OCI-LY3 (cell line): ENCODE measurements around the gene COL4A1.

Experiments
- H2AFZ ChIP-seq: fragments of 200-600, 300-600 bp; shearing (Covaris generic); 2 replicates; pipeline ENCODE4 v1.6.0; 2014; ENCODE audit warnings: antibody characterized with exemption, low read depth, low read length
- H3K27ac ChIP-seq: fragments of 200-600, 300-600 bp; sonication (generic); 2 replicates; pipeline ENCODE4 v1.5.1; 2014; ENCODE audit warnings: mild to moderate bottlenecking, low read length, moderate library complexity, mixed read lengths
- H3K27me3 ChIP-seq: fragments of 200-600, 300-600 bp; sonication (generic); 2 replicates; pipeline ENCODE4 v1.6.1; 2014; ENCODE audit warnings: low read depth, low read length, mixed read lengths
- H3K36me3 ChIP-seq: fragments of 200-600, 300-600 bp; sonication (generic); replicated peaks from 2 replicates; pipeline ENCODE3; 2014; ENCODE audit warnings: low read depth, low read length, mixed read lengths
- H3K4me1 ChIP-seq: fragments of 300-600, 200-600 bp; sonication (generic); 2 replicates; pipeline ENCODE4 v1.6.1; 2014; ENCODE audit warnings: low read length, mixed read lengths
- H3K4me2 ChIP-seq: fragments of 200-600, 300-600 bp; sonication (generic); 2 replicates; pipeline ENCODE4 v1.6.1; 2014; ENCODE audit warnings: low read length, mixed read lengths
- H3K4me3 ChIP-seq: fragments of 300-600, 200-600 bp; sonication (generic); 2 replicates; pipeline ENCODE4 v1.5.1; 2014; ENCODE audit warnings: antibody characterized with exemption, mild to moderate bottlenecking, low read length, moderate library complexity
- H3K79me2 ChIP-seq: fragments of 300-600, 200-600 bp; shearing (Covaris generic); 2 replicates; pipeline ENCODE4 v1.6.1; 2014; ENCODE audit warnings: mild to moderate bottlenecking, low read length, mixed read lengths
- H3K9ac ChIP-seq: fragments of 300-600, 200-600 bp; shearing (Covaris generic); 2 replicates; pipeline ENCODE4 v1.6.0; 2014; ENCODE audit warnings: mild to moderate bottlenecking, low read length, moderate library complexity
- H3K9me3 ChIP-seq: fragments of 200-600, 300-600 bp; shearing (Covaris generic); 2 replicates; pipeline ENCODE4 v1.6.1; 2014; ENCODE audit warnings: low read length, mixed read lengths; ENCODE audit not compliant: insufficient read depth
- H4K20me1 ChIP-seq: fragments of 200-600, 300-600 bp; sonication (generic); 2 replicates; pipeline ENCODE4 v1.6.1; 2016; ENCODE audit warnings: low read length, mixed read lengths; ENCODE audit not compliant: insufficient read depth
- EZH2phosphoT487 ChIP-seq: fragments of 200-600 bp; shearing (Covaris generic); IDR thresholded peaks from 2 replicates; pipeline ENCODE4 v1.6.1; 2018; ENCODE audit warnings: antibody characterized with exemption, mixed run types, low read depth
- TF ChIP-seq, protein P1 (sequence below): fragments of 200-600, 300-600 bp; sonication (generic); IDR thresholded peaks from 2 replicates; pipeline ENCODE4 v1.5.1; 2014; ENCODE audit warnings: antibody characterized with exemption, low read length, low read depth

Gene COL4A1

DNA sequence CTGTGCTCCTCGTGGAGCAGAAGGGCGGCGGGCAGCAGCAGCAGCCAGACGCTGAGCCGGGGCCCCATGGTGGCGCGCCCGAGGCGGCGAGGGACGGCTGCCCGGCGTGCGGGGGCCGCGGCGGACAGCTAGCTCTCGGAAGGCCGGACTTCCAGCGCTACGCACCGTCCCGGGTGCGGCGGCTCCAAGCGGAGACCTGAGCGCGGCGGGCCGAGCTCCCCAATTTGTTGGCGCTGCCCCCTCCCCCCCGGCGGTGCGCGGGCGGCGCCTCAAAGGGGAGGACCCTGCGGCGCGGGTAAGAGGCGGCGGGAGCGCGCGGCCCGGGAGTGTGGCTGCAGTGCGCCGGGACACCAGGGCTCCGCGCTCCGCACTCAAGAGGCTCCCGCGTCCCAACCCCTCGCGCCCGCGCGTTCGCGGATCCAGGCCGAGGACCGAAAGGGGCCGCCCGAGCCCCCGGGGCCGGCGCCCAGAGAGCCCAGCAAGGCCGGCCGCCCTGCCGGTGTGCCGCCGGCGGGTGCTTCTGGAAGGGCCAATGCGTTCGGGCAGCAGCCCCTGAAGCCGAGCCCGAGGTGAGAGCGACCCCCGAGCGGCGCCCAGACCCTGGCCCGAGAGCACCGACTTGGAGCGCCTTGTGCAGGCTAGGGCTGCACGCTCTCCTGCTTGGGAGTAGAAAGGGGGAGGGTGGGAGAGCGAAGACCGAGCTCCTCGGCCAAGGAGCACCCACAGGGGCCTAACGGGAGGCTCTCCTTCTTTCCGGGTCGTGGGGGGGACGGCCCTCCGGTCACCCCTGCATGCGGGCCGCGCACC, at the start of gene COL4A1, which contains the start of gene COL4A2:
Gene COL4A1 (minus strand): TSS at position 198 of the 807 bp plus-strand sequence. CDS start 130 bp downstream, at position 68.
Gene COL4A2 (plus strand): TSS at position 325 of the 807 bp plus-strand sequence. CDS start 620 bp downstream, outside the sequence.
- H4K20me1 ChIP-seq: no peaks in the 10 kb centered on the region
- no peaks in the 10 kb centered on the region for H3K9me3 ChIP-seq
- H3K4me2 ChIP-seq: no peak within 1 kb of the TSS
- H3K4me3 ChIP-seq: no peak within 1 kb of the TSS
- H3K79me2 ChIP-seq: no peaks in the 10 kb centered on the region
- H3K4me1 ChIP-seq: no peaks in the 10 kb centered on the region
- no peak within 1 kb of the TSS for H3K9ac ChIP-seq
- TF ChIP-seq, protein P1, sequence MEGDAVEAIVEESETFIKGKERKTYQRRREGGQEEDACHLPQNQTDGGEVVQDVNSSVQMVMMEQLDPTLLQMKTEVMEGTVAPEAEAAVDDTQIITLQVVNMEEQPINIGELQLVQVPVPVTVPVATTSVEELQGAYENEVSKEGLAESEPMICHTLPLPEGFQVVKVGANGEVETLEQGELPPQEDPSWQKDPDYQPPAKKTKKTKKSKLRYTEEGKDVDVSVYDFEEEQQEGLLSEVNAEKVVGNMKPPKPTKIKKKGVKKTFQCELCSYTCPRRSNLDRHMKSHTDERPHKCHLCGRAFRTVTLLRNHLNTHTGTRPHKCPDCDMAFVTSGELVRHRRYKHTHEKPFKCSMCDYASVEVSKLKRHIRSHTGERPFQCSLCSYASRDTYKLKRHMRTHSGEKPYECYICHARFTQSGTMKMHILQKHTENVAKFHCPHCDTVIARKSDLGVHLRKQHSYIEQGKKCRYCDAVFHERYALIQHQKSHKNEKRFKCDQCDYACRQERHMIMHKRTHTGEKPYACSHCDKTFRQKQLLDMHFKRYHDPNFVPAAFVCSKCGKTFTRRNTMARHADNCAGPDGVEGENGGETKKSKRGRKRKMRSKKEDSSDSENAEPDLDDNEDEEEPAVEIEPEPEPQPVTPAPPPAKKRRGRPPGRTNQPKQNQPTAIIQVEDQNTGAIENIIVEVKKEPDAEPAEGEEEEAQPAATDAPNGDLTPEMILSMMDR: no peak
- TF ChIP-seq EZH2phosphoT487: no peak
- no peak within 1 kb of the TSS for H2AFZ ChIP-seq
- H3K27me3 ChIP-seq: peaks cover 34% of the 10 kb centered on the region
- H3K36me3 ChIP-seq: no peaks in the 10 kb centered on the region
- no peak within 1 kb of the TSS for H3K27ac ChIP-seq

DNA sequence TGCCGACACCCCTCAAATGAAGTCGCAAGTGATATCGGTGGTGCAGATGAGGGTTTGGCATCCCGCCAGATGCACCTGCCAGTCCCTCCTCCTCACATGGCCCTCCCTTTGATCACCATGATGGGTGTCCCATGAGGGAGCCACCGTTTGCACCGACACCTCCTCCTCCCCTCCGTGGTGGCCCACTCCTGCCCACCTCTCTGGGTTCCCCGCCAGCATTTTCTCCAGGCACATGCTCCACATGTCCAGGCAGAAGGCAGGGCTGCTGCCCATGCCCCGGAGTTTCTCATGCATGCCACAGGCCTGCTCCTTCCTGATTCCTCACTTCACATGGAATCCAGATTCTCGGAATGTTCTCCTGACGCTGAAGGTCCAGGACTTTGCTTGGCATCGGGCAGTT, 49.4 kb upstream of the COL4A1 start:
- Histone ChIP-seq H3K9ac (no peak overlapping the region), H3K36me3 (no peaks in the 10 kb centered on the region), H3K79me2 (no peaks in the 10 kb centered on the region), H3K4me3 (no peak overlapping the region), H4K20me1 (no peaks in the 10 kb centered on the region), H3K27me3 (no peaks in the 10 kb centered on the region; the same call in 1 of the 2 replicates), H3K4me2 (no peak overlapping the region), H3K4me1 (no peaks in the 10 kb centered on the region), H3K27ac (no peak overlapping the region), H3K9me3 (no peaks in the 10 kb centered on the region), H2AFZ (no peak overlapping the region)
- TF ChIP-seq EZH2phosphoT487: no peak
- TF ChIP-seq, protein P1: no peak

DNA sequence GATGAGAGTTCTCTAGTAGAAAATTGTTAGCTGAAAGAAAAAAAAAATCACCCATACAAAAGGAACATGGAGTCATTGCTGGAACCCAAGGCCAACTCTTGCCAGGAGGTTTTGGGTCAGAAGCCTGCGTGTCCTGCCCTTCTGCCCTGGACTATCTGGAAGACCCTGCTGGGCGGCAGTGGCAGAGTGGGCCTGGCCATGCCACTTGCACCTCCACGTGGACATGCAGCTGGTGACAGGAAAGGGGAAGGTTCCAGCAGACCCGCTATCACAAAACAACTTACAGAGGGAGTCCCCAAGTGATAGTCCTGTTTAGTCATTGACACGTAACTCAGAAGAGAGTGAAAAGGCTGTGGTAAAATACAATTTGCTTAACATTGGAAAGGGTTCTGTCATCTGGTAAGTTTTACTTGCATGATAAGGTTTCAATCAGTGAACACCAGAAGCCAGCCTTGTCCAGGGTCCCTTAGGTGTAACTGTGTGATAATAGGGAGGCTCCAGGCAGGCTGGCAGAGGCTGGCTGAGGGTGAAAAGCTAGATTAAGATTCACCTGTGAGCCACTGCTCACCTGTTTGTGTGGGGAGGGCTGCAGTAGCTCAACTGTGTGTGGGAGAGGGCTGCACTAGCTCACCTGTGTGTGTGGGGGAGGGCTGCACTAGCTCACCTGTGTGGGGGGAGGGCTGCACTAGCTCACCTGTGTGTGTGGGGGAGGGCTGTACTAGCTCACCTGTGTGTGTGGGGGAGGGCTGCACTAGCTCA, 47.9 kb upstream of the COL4A1 start:
- Histone ChIP-seq H3K9me3 (no peaks in the 10 kb centered on the region), H4K20me1 (no peaks in the 10 kb centered on the region), H2AFZ (no peak overlapping the region), H3K4me3 (no peak overlapping the region), H3K27ac (no peak overlapping the region), H3K79me2 (no peaks in the 10 kb centered on the region), H3K36me3 (no peaks in the 10 kb centered on the region), H3K9ac (no peak overlapping the region), H3K27me3 (peaks cover 8% of the 10 kb centered on the region), H3K4me2 (no peak overlapping the region), H3K4me1 (no peaks in the 10 kb centered on the region)
- TF ChIP-seq, protein P1: no peak
- TF ChIP-seq EZH2phosphoT487: no peak

DNA sequence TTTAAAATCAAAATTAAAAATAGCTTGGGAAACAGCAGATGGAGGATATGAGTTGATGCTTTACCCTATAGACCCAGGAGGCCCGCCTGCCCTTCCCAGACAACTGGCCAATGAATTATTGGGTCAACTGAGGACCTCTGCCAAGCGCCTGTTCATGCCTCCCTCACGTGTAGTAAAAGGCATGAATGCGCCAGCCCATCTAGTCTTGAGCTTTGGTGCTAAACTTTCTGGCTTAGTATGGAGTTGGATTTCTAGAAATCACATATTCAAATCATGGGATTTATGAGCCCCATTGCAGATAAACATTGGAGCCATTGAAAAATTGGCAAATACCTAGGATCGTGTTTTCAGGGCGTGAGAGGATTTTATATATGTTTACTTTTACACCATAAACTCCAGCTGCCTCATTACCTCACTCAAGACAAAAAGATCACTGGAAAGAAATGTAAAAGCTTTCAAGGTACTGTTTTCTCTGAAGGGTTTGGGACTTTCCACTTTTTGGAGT, 47.2 kb upstream of the COL4A1 start:
- TF ChIP-seq EZH2phosphoT487: no peak
- Histone ChIP-seq H3K9me3 (no peaks in the 10 kb centered on the region), H3K27ac (no peak overlapping the region), H2AFZ (no peak overlapping the region), H3K36me3 (no peaks in the 10 kb centered on the region), H3K9ac (no peak overlapping the region), H3K4me3 (no peak overlapping the region), H3K4me1 (no peaks in the 10 kb centered on the region), H3K79me2 (no peaks in the 10 kb centered on the region), H3K4me2 (no peak overlapping the region), H4K20me1 (no peaks in the 10 kb centered on the region), H3K27me3 (peaks cover 13% of the 10 kb centered on the region)
